GM12874 (cell line): ENCODE data around the gene SSH3.

Experiments used
- CTCF ChIP-seq: IDR thresholded peaks from 2 replicates; pipeline ENCODE4 v1.5.1; 2011; ENCODE audit warnings: low read depth, mild to moderate bottlenecking, control low read depth, low read length, moderate library complexity; ENCODE audit not compliant: insufficient read depth

The SSH3 gene

GRCh38 chr11:67289651-67290479, 13.5 kb upstream of the SSH3 start:
- TF ChIP-seq CTCF, result no peak

GRCh38 chr11:67290801-67291200, 12.5 kb upstream of the SSH3 start:
- TF ChIP-seq CTCF, result no peak

- TF ChIP-seq CTCF, result no peak
Observed at GRCh38 chr11:67291481-67292381, 11.6 kb upstream of the SSH3 start.

GRCh38 chr11:67292671-67293070, 10.7 kb upstream of the SSH3 start:
- no peak for TF ChIP-seq CTCF

- no peak for TF ChIP-seq CTCF
Observed at GRCh38 chr11:67293090-67293489, 10.2 kb upstream of the SSH3 start.

GRCh38 chr11:67295846-67296245, 7.5 kb upstream of the SSH3 start:
- TF ChIP-seq CTCF, result no peak

GRCh38 chr11:67298786-67299185, 4.5 kb upstream of the SSH3 start:
- no peak for TF ChIP-seq CTCF
